ENCODE results near the gene SHOC2.

SHOC2 gene

GRCh38 chr10:110989016-110989415, 69.6 kb downstream of the SHOC2 start:
- no peak for DNase-seq

- no peak for DNase-seq
These were observed 72.8 kb downstream of the SHOC2 start for GRCh38 chr10:110992006-110992800.

- no peak for DNase-seq
These were observed 73.8 kb downstream of the SHOC2 start for GRCh38 chr10:110993024-110993693.

GRCh38 chr10:110994406-110995086, 75.1 kb downstream of the SHOC2 start:
- DNase-seq = no peak

- no peak for DNase-seq
These were observed 75.9 kb downstream of the SHOC2 start for GRCh38 chr10:110995301-110995700.

- DNase-seq = no peak
These were observed 76.9 kb downstream of the SHOC2 start for GRCh38 chr10:110996256-110996655.

- no peak for DNase-seq
These were observed 84.6 kb downstream of the SHOC2 start for GRCh38 chr10:111004016-111004415.

- no peak for DNase-seq
These were observed 88.1 kb downstream of the SHOC2 start for GRCh38 chr10:111007486-111007885.

- no peak for DNase-seq
These were observed 95.8 kb downstream of the SHOC2 start for GRCh38 chr10:111015181-111015580.

GRCh38 chr10:111017098-111017497, 97.7 kb downstream of the SHOC2 start:
- DNase-seq = no peak

GRCh38 chr10:111018021-111018420, 98.6 kb downstream of the SHOC2 start:
- DNase-seq = no peak

- DNase-seq = no peak
These were observed 103.7 kb downstream of the SHOC2 start for GRCh38 chr10:111023060-111023459.

- DNase-seq = no peak
These were observed 110.8 kb downstream of the SHOC2 start for GRCh38 chr10:111030042-111030750.

- no peak for DNase-seq
These were observed 115.3 kb downstream of the SHOC2 start for GRCh38 chr10:111034598-111035310.

GRCh38 chr10:111035542-111035941, 116.1 kb downstream of the SHOC2 start:
- DNase-seq = no peak

- DNase-seq = no peak
These were observed 118.5 kb downstream of the SHOC2 start for GRCh38 chr10:111037858-111038257.

- DNase-seq = no peak
These were observed 120.1 kb downstream of the SHOC2 start for GRCh38 chr10:111039522-111039921.

- no peak for DNase-seq
These were observed 137.6 kb downstream of the SHOC2 start for GRCh38 chr10:111057006-111057405.

Measured in cortex of kidney (tissue), 1 donor.